Caco-2 (cell line): ENCODE results near the gene CD38. TPM values are rescaled to one million over a fixed set of nuclear protein-coding genes. Genes with fewer than 3 reads are reported as not detected.
A peak's percentile ranks its signal among the peaks of the same experiment; 100 is the strongest.

Experiments
- BruUV-seq: library from RNA; stranded (reverse); fragments of 400-500 nt; replicated peaks from 2 replicates; lab custom pipeline; 2021; lab: Mats Ljungman, UMichigan
- CTCF ChIA-PET: fragments of 300-600 bp; sonication (Branson Sonifier 250); formaldehyde crosslinking; loops from one replicate; lab custom pipeline; 2022; ENCODE audit warnings: antibody characterized with exemption; lab: Charles Lee
- POLR2A ChIA-PET: fragments of 300-600 bp; sonication (Branson Sonifier 250); formaldehyde crosslinking; loops from one replicate; lab custom pipeline; 2022; ENCODE audit warnings: antibody characterized with exemption; lab: Charles Lee
- DNase-seq, 2 experiments: peaks; one replicate each; pipeline versions ENCODE4 v3.0.0 to v3.0.0-alpha.2; 2020 to 2022
- H3K27me3 ChIP-seq: replicated peaks from 2 replicates; pipeline ENCODE4 v1.6.0; 2011; ENCODE audit warnings: low read length; ENCODE audit not compliant: control insufficient read depth, insufficient read depth
- H3K36me3 ChIP-seq: 2 replicates; pipeline ENCODE4 v1.5.1; 2011; ENCODE audit warnings: low read length; ENCODE audit not compliant: control insufficient read depth, insufficient read depth
- H3K4me1 ChIP-seq: fragments of 250-450 bp; sonication (Bioruptor Pico); 2 replicates; pipeline ENCODE4 v1.5.1; 2020; ENCODE audit warnings: mild to moderate bottlenecking
- H3K4me3 ChIP-seq: 2 replicates; pipeline ENCODE4 v1.5.1; 2011; ENCODE audit warnings: low read depth, mild to moderate bottlenecking, control low read depth, low read length
- H3K9me3 ChIP-seq: fragments of 250-450 bp; sonication (Bioruptor Pico); 2 replicates; pipeline ENCODE4 v1.5.1; 2020; ENCODE audit warnings: mild to moderate bottlenecking, moderate library complexity
- H3K27ac Mint-ChIP-seq: one replicate; pipeline ENCODE4 v1.8.0; 2022; ENCODE audit warnings: mixed read lengths; ENCODE audit not compliant: unreplicated experiment
- H3K27me3 Mint-ChIP-seq: one replicate; pipeline ENCODE4 v1.8.0; 2022; ENCODE audit warnings: mixed read lengths; ENCODE audit not compliant: insufficient read depth, unreplicated experiment
- H3K36me3 Mint-ChIP-seq: one replicate; pipeline ENCODE4 v1.8.0; 2022; ENCODE audit warnings: mild to moderate bottlenecking, mixed read lengths; ENCODE audit not compliant: insufficient read depth, unreplicated experiment
- H3K4me1 Mint-ChIP-seq: one replicate; pipeline ENCODE4 v1.8.0; 2022; ENCODE audit warnings: low read depth, mixed read lengths; ENCODE audit not compliant: unreplicated experiment
- H3K4me3 Mint-ChIP-seq: one replicate; pipeline ENCODE4 v1.8.0; 2022; ENCODE audit warnings: mild to moderate bottlenecking, moderate library complexity, mixed read lengths; ENCODE audit not compliant: unreplicated experiment
- H3K9me3 Mint-ChIP-seq: one replicate; pipeline ENCODE4 v1.8.0; 2022; ENCODE audit warnings: mixed read lengths; ENCODE audit not compliant: unreplicated experiment
- CTCF ChIP-seq, 2 experiments: fragments of 200-600 bp in 1 of 2; IDR thresholded peaks; 1 replicate in 1 of 2; 2 replicates in 1 of 2; pipeline versions ENCODE4 v1.5.1 to v1.8.0; 2011 to 2022; ENCODE audit warnings: antibody characterized with exemption in 1 of 2, control low read depth in 1 of 2, inconsistent platforms in 1 of 2, low read depth in 1 of 2, low read length in 1 of 2, mild to moderate bottlenecking in 1 of 2, moderate library complexity in 1 of 2; ENCODE audit not compliant: insufficient read depth in 1 of 2, severe bottlenecking in 1 of 2, unreplicated experiment in 1 of 2
- intact Hi-C: fragments of 100-400 bp; cut with micrococcal nuclease; formaldehyde crosslinking; loops from one replicate; pipeline ENCODE4 v1.10.0; 2022; ENCODE audit not compliant: unreplicated experiment
- total RNA-seq: library from RNA; stranded (reverse); gene quantifications from 2 replicates; pipeline ENCODE4 v1.2.3, GENCODE V29; 2022

CD38 gene
- total RNA-seq, 1 experiment from 2014 or later = not detected

DNA sequence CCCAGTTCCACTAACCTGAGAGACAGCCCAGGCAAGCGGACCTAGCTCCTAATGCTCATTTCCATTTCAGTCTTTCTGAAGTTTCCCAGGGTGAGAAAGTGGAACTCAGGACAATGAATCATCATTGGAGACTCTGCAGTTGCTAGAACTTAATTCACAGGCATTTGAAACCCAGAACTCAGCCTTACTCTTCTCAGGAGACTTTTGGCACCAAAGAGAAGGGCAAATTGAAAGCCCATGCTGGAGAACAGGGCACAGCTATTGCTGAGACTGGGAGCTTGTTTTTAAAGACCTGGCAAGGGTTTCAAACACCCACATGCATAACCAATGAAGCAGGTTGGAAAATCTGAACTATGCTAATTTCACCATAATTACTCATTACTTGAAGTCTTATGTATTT, 39.3 kb upstream of the CD38 start:
- POLR2A ChIA-PET = no interaction called here
- Mint-ChIP-seq H3K9me3 (peaks cover 16% of the 10 kb centered on the region), H3K4me3 (no peak overlapping the region), H3K27ac (no peak overlapping the region), H3K4me1 (no peaks in the 10 kb centered on the region), H3K36me3 (no peaks in the 10 kb centered on the region), H3K27me3 (peaks cover 4% of the 10 kb centered on the region)
- H3K36me3 ChIP-seq = no peaks in the 10 kb centered on the region
- H3K4me1 ChIP-seq = no peaks in the 10 kb centered on the region
- H3K4me3 ChIP-seq = no peak overlapping the region
- DNase-seq = no peak
- no TSS peak for BruUV-seq
- TF ChIP-seq CTCF (IDR thresholded peaks at IDR 0.05; ENCODE audit: insufficient read depth in 1 of 2, low read depth in 1 of 2, low read length in 1 of 2, severe bottlenecking in 1 of 2, unreplicated experiment in 1 of 2) = no peak
- H3K9me3 ChIP-seq = no peaks in the 10 kb centered on the region
- intact Hi-C loops = no loop called here
- H3K27me3 ChIP-seq = no peaks in the 10 kb centered on the region
- CTCF ChIA-PET = no interaction called here

GRCh38 chr4:15740764-15741404, 37.2 kb upstream of the CD38 start:
- H3K27me3 ChIP-seq = no peaks in the 10 kb centered on the region
- no peaks in the 10 kb centered on the region for H3K36me3 Mint-ChIP-seq
- ChIA-PET CTCF (no interaction called here), POLR2A (no interaction called here)
- no peaks in the 10 kb centered on the region for H3K9me3 ChIP-seq
- peaks cover 16% of the 10 kb centered on the region for H3K9me3 Mint-ChIP-seq
- BruUV-seq = no TSS peak
- H3K4me1 Mint-ChIP-seq = no peaks in the 10 kb centered on the region
- peak in 1 of 2 experiments; percentile 14 for DNase-seq
- H3K4me3 ChIP-seq = no peak overlapping the region
- H3K4me3 Mint-ChIP-seq = no peak overlapping the region
- no peak overlapping the region for H3K27ac Mint-ChIP-seq
- intact Hi-C loops = no loop called here
- peaks cover 3% of the 10 kb centered on the region for H3K27me3 Mint-ChIP-seq
- H3K36me3 ChIP-seq = no peaks in the 10 kb centered on the region
- TF ChIP-seq CTCF (IDR thresholded peaks at IDR 0.05; ENCODE audit: insufficient read depth in 1 of 2, low read depth in 1 of 2, low read length in 1 of 2, severe bottlenecking in 1 of 2, unreplicated experiment in 1 of 2) = no peak
- no peaks in the 10 kb centered on the region for H3K4me1 ChIP-seq

- H3K27ac Mint-ChIP-seq = no peak overlapping the region
These were observed 36.0 kb upstream of the CD38 start for GRCh38 chr4:15742083-15742582.

More at GRCh38 chr4:15742083-15742582, 36.0 kb upstream of the CD38 start:
- H3K9me3 ChIP-seq = no peaks in the 10 kb centered on the region
- ChIA-PET POLR2A (no interaction called here), CTCF (no interaction called here)
- no peaks in the 10 kb centered on the region for H3K4me1 ChIP-seq
- H3K36me3 ChIP-seq = no peaks in the 10 kb centered on the region
- Mint-ChIP-seq H3K9me3 (peaks cover 16% of the 10 kb centered on the region), H3K4me1 (no peaks in the 10 kb centered on the region), H3K27me3 (peaks cover 3% of the 10 kb centered on the region), H3K4me3 (no peak overlapping the region), H3K36me3 (no peaks in the 10 kb centered on the region)
- TF ChIP-seq CTCF (IDR thresholded peaks at IDR 0.05; ENCODE audit: insufficient read depth in 1 of 2, low read depth in 1 of 2, low read length in 1 of 2, severe bottlenecking in 1 of 2, unreplicated experiment in 1 of 2) = no peak
- H3K4me3 ChIP-seq = no peak overlapping the region
- no peak for DNase-seq
- intact Hi-C loops = no loop called here
- H3K27me3 ChIP-seq = no peaks in the 10 kb centered on the region
- BruUV-seq = no TSS peak
